GM19455 (cell line): ENCODE measurements around the gene NXPH3.

Experiments
- ATAC-seq: cut with Tn5 transposase; IDR thresholded peaks from one replicate; pipeline ENCODE4 v1.9.1; 2021; ENCODE audit not compliant: unreplicated experiment

NXPH3 gene

DNA sequence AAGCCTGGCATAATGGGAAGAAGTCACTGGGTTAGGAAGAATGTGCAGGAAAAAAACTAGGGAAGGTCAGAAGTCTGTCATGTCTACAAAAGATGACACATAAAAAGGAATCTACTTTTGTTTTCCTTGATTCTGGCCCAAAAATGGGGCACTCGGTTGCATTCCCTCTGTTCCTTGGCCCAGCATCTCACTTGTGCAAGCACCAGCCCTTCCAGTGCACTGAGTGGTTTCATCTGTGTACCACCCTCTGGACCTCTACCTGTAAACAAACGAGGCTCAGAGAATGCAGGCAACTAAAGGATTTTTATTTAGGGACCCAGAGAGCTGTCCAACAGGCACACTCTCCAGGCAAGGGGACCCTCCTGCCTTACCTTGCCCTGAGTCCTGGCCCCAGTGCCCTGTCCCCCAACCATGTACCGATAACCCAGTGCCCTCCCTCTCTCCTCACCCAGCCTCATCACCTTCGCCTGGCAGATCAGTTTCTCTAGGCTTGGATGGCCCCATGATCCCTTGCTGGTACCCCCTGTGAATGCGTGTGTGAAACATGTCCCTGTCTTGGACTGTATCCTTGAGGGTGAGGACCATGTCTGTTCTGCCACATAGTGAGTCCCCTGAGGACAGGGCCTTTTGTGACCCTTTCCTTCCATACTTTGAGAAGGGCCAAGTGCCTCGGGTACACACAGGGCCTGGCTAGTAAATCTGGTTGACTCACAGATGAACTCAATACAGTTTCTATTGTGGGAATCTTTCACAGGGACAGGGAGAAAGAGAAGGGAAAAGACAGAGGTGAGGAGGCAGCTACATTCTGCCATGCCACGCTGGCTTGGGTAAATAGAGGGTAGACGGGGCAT, 13.3 kb downstream of the NXPH3 start:
- no peak for ATAC-seq

DNA sequence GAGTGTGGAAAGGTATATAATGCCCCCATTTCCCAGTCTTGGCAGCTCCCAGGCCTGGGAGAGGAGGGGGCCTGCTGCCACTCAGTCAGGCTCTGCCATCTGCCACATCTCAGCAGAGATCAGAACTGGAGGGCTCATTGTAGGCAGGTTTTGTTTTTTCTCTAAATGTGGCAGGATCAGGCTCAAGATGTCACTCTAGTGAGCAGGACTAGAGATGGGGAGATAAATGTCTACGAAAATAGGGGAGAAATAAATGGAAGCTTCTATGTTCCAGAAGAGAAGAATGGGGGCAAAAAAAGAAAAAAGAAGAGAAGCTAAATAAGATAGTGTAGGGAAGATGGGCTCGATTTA, 13.9 kb downstream of the NXPH3 start:
- no peak for ATAC-seq

DNA sequence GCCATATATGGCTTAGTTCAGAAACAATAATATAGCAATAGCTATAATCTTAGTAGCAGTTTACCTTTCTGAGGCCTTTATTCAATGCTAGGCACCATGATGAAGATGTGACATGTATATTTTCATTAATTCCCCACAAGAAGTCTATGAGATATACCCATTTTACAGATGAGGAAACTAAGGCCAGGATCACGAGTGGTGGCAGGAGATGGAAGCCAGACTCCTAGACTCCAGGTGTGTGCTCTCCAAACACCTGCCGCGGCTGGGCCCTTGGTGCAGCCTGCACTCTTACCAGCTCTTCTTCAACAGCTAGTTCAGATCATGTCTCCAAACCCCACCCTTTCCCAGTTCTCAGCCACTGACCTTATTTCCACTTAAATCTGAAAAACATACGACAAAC, 15.2 kb downstream of the NXPH3 start:
- no peak for ATAC-seq

DNA sequence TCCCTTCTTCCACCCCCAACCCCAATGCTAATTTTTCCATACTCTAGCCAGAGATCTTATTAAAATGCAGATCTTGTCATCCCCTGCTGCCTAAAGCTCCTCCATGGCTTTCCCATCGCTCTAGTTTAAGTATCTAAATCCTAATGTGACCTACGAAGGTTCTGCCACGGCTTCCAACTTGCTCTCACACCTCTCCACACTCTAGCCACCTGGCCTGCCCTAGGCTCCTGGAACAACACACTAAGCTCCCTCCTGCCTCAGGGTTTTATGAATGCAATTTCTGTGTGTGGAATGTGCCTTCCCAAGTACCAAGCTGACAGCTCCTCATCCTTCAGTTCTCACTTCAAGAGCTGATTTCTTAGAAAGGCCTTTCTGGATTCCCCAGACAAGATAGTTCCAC, 16.6 kb downstream of the NXPH3 start:
- ATAC-seq: no peak

DNA sequence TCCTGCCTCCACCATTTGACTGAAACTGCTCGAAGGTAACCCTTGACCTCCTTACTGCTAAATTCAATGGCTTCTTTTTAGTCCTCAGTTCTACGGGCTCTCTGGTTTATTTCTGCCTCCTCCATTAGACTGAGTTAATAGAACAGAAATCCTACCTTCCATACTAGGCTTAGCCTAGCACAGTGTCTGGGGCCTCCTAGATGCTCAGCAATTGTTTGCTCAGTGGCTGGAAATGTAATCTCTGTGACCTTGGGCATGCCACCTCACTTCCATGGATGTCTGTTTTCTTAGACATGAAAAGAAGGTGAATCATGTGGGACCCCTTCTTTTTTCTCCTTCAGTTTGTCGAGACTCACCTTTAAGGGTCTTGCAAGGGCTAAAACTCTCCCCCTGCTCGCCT, 19.7 kb downstream of the NXPH3 start:
- ATAC-seq: no peak

DNA sequence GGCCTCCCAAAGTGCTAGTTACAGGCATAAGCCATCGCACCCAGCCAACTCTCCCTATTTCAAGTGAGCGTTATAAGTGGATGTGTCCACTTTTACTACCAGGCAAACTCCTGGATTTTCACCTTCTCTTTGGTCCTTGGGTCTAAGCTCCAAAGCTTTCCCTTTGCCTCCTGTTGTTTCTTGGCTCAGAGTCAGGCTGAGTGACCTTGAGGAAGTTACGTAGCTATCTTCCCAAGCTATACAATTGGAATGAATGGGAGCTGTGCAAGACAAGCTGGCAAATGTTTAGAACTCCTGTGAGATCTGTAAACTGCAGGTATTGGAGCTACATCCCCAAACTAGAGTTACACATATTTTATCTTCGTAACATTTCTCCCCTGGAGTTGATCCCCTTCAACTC, 20.3 kb downstream of the NXPH3 start:
- ATAC-seq: no peak

DNA sequence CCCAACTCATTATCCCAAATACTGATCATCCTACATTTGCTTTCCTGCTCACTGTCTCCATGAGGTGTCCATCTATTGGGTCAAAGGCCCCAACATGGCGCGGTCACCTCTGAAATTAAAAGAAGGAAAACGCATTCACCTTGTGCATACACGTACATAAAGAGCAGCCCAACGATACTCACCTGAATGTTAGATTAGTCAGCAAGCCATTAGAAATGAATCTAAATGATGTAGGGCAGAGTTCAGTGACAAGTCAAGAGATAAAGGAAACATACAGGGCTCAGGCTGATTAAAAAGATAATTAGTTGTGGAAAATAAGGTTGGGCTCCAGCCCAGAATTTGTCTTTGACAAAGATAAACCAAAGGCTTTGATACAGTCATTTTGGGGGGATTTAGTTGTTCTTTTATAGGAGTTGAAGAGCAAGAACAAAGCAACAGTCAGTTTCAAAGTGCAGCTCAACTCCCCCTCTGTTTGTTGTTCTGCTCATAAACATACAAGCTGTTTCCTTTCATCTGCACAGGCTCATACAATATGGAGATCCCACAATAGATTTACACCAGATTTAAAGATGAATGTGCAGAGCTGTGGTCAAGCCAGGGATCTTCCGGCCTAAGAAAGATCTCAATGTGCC, 21.1 kb downstream of the NXPH3 start:
- no peak for ATAC-seq

DNA sequence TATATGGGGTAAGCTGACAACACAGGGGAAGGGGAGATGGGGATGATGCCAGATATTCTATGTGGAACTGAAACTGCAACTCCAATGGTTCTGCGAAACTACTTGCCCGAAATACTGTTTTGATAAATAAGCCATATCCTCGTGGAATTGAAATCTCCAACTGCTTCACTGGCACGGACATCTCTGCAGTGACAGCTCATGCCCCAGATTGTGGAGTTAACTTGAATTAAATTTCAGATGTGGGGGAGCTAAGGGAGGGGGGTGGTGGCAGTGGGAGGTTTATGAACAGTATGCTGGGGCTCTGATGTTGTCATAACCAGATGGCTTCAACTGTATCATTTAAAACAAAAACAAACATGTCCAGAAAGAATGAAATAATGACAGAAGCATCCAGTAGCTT, 21.8 kb downstream of the NXPH3 start:
- ATAC-seq: no peak

DNA sequence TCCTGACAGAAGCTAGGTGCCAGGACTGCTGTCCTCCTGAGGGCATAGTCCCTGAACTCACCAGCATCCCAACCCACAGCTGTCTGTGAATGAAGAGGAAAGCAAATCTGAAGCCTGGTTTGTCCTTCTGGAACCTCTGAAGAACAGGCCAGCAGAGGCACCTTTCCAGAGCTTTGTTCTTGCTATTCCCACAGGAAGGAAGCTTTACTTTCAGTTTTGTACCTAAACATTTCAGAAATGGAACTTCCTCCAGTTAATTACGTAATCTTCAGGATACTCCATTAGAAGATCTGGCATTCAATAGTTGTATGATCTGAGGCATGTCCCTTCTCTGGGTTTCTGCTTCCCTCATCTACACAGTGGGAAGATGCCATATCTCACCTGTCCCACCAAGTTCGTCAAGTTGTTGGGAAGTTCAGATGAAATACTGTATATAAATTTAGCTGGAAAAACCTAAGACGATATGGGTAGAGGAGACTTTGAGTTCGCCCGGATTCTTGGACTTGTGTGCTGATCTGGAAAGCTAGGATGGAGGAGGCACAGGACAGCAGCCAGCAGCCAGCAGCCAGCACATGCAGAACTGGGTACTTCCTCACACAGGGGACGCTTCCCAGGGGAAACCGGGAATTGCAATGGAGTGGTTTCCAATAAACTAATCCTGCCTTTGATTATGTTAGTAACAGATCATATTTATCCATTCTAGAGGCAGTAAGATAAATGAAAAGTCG, 22.4 kb downstream of the NXPH3 start:
- ATAC-seq: no peak

DNA sequence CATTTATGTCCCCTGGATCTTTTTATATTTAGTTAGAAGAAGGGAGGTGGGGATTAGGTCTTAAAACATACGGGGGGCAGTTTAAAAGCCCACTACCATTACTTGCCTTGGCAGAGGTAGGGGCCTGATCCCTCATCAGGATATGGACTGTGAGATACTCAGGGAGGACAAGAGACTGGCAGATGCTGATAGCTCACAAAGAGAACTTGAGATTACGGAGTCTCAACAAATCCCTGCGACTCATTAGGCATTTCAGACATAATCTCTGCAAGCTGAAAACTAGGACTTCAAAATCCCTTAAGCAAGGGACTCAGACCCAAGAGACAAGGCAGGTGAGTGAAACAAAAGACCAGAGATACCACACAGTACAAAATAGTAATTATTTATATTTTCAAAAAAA, 23.2 kb downstream of the NXPH3 start:
- ATAC-seq: no peak

DNA sequence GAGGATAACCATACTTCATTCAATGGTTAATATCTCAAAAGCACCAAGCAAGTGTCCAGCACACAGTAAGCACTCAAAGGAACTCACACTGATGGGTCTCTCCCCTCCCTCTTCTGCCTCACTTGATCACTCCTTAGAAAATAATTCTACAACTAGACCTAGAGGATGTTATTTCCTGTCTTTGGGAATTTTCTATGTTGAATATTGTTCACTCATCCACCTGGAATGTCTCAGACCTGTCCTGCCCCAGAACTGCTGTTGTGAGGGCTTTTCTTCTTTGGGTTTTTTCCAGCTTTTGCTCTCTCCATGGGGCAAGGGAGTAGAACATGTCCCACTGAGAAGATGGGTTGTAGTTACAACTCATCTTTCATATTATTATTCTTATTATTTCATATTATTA, 25.3 kb downstream of the NXPH3 start:
- ATAC-seq: no peak

DNA sequence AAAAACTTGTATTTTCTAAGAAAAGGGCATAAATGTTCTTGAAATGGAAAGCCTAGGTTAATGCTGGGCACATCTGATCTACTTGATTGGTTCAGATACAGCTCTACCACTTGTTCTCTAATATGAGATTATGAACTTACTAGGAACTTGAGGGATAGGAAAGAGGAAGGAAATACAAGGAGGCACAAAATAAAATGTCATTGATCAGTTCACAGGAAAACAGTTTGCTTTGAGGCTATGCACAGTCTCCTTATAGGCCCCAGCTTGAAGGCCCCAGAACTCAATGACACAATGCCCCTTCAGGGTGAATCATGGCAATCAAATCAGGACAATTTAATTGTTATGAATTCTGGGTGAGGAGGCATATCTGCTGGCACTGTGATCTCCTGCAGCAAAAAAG, 27.1 kb downstream of the NXPH3 start:
- no peak for ATAC-seq

DNA sequence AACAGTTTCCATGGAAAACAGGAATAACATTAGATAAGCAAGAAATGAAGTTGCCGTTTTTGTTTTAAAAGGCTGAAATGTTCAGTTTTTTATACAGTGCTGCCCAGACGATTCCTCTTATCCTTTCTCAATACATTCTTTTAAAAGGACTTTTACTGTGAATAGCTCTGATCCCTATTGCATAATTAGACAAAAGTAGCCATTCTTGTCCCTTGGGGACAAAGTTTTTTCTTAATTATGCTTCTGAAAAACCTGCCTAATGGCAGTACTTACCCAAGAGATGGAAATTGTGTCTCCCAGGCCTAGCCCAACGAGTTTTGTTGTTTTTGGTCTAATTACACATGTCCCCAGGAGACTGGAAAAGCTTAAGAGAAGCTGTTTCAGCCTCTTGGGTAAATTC, 27.6 kb downstream of the NXPH3 start:
- ATAC-seq: no peak

DNA sequence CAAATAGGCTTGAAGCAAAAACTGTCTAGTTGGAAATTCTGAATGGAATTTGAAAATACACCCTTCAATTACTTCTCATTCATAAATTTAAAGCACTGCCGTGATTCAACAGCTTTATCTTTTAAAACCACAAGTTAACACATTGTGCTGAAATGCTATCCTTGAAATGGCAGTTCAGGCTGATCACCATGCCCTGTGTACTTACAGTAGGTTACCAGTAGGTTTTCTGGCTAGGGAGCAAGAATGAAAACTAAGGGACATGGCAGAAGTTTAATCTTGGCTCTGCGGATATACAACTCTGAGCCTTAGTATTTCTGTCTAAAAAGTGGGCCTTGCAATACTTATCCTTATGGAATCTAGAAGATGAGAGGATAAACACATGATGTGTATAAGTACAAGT, 28.0 kb downstream of the NXPH3 start:
- ATAC-seq: no peak

DNA sequence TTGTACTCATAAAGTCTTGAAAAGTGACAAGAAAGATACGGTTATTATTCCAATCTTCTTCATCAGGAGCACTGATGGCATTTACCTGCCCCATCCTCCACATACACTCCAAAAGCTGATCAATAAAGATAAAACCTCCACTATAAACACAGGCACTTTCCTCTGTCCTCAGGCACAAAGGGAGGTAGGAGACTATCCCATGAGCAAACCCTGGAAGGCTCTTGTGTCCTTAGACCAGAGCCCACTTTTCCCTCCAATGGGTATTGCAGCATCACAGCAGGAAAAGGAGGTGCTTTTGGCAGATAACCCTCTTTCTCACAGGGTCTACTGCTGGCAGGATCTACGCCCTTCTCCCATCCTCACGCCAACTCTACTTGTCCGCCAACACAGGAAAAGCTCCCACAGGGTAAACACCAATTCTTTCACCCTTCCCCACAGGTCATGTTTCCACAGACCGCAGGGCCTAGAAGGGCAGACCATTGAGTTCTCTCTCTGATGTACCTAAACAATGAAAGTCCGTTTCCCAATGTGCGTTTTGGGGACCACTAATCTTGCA, 28.7 kb downstream of the NXPH3 start:
- ATAC-seq: no peak

DNA sequence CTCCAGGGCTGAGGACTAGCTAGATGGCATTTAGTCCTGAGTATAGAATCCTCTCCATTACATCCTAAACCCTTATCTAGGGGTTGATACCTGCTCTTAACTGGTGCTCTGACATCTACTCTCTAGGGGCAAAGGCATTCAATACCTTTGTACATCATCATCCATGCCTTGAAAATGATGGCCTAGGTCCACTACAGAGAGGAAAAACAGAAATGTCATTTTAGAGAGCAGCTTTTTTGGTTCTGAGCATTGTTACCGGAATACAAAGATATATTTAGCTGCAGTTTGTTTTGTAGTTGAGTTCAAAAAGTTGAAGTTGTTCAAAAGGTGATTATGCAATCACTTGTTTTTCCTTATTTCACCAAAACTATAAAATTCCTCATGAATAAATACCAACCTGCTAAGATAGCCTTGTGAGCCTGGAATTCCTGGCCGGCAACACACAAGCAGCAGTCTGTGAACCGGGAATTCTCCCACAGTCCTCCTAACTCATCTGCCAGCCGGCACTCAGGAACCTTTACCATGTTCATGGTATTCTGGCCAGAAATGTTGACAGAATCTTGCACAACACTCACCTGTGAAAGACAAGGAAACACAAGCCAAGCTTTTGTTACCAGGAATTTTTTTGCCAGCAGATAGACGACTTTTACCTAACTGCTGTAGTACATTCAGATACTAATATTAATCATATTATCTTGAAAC, 35.4 kb downstream of the NXPH3 start:
- ATAC-seq: no peak

DNA sequence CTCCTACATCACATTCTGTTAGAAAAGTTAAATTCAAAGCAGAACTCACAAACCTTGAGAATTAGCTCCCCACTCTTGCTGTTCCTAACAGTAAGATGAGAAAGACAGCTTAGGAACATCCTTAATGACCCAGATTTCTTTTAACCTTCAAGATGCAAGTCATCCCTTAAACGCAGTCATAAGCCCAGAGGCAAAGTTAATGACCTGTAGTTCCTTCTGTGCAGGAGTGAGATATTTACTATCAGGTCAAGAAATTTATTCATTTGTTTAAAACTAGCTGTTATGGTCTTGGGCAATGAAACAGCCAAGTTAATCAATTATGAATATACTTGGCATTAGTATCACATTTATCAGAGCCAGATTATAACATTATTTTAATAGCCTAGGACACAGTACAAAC, 37.1 kb downstream of the NXPH3 start:
- ATAC-seq: no peak

DNA sequence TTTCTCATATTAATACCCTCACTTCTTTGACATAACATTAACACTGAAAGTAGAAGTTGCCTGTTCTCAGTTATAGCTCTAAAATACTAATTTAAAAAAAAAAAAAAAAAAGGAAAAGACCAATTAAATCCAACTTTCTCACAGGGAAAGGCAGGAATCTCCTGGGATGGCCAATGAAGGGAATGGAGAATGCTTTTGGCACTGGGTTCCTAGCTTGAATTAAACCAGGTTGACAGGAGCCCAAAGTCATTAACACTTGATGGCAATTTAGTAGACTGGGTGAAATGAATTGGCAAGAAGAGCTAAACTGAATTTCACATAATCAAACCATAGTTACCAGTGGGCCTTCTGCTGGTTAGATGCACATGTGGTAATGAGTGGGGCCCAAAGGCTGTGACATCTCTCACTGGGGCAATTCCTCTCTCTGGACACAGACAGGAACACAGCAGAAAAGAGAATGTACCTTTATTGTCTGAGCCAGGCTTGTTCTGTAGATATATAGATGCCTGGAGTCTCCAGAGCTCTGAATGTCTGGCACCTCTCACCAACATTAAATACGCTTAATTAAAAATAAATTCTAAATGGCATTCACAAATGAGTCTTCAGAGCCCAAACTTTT, 37.6 kb downstream of the NXPH3 start:
- ATAC-seq: no peak

DNA sequence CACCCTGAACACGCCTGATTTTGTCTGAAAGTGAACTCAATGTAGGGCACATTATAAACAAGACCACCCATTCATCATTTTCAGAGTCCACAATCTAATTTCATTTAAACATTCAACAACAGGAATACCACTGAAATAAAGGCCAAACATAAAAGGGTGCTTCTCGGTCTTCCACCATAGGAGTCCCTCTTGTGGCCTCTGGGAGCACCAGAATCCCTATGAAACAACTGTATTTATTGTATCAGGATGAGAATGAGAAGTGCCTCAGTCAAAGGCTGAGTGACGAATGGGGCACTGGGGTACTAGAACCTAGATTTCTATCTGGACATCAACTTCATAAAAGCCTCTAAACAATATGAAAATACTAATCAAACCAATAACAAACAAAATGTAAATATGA, 40.4 kb downstream of the NXPH3 start:
- ATAC-seq: no peak

DNA sequence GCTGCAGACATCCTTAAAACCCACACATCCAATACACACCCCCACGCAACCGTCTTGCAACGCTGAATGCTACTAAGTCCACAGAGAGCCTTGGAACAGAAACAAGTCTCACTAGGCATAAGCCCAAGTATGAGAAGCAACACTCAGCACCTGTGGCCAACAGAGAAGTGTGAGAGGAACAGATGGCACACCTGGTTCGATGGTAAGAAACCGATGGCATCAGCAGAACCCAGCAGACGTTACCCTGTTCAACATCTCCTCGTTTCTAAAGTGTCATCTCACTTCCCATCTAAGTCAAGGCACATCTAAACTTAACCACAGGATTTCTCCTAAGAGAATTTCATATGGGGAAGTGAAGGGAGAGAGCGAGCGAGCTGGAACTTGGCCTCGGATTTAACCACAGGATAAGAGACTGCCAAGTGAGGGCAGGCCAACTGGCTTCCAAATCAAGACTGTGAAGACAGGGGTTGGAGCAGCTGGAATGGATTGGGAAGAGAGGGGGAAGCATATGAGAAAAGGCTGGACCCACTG, 41.0 kb downstream of the NXPH3 start:
- no peak for ATAC-seq
